Measurements from ENCODE around the gene LTBR. TPM values are rescaled to one million over a fixed set of nuclear protein-coding genes. Genes with fewer than 3 reads are reported as not detected.

Gene LTBR
- total RNA-seq: 1 to 10 TPM; 8.4 to 9.1 TPM
- polyA plus RNA-seq (2013, experiment 1 of 2): 1.5 TPM
- polyA plus RNA-seq (2013, experiment 2 of 2): 1.9 TPM
- long read RNA-seq, experiment 1, partial matches to known transcripts: 0 of 3 reads
- long read RNA-seq, experiment 1, other reads (novel, unspliced or antisense): 1 of 3 reads
- long read RNA-seq, experiment 2, partial matches to known transcripts: 1 of 5 reads
- long read RNA-seq, experiment 2, other reads (novel, unspliced or antisense): 0 of 5 reads
- long read RNA-seq, experiment 3, transcript LTBR-201 (10 exons, 2,260 nt): major isoform, 11 of 17 reads
- long read RNA-seq, experiment 3, partial matches to known transcripts: 2 of 17 reads
- long read RNA-seq, experiment 3, other reads (novel, unspliced or antisense): 4 of 17 reads
- long read RNA-seq, experiment 4, partial matches to known transcripts: 0 of 2 reads
- long read RNA-seq, experiment 4, other reads (novel, unspliced or antisense): 0 of 2 reads

DNA sequence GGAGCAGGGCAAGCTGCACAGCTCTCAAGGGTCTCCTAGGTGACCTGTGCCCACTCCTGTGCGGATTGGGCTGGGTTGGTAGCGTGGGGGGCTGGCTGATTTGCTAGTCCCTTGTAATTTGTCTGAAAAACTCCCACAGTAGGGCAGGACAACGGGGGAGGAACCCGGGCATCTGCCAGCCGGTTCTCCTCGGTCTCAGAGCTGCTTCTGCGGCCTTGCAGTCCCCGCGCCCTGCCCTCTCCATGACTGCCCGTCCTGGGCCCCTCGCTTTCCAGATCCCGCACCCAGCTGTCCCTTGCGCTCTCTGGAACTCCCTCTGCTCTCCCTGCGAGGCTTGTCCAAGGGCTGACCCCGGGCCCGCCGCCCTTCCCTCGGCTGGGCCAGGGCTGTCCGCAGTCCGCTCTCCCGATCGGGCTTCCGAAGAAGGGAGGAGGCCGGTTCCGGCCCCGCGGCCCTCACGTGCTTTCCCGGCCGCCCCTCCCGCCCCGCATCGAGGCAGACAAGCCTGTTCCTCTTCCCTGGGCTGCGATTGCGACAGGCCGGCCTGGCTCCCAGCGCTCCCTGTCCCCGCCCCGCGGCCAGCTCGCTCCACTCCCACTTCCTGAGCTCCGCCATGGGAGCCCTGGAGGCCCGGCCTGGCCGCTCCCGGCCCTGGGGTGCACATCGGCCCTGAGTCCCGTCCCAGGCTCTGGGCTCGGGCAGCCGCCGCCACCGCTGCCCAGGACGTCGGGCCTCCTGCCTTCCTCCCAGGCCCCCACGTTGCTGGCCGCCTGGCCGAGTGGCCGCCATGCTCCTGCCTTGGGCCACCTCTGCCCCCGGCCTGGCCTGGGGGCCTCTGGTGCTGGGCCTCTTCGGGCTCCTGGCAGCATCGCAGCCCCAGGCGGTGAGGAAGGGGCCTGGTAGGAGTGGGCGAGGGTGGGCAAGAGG, at the start of gene LTBR:
Gene LTBR, plus strand, starts transcription at position 591 of the 927 bp plus-strand sequence. Its CDS starts 197 bp downstream, at position 788.
- Histone ChIP-seq H3K4me3 (ENCODE audit: low read length) (no peak within 1 kb of the TSS), H3K36me3 (ENCODE audit: control insufficient read depth, insufficient read depth, low read length) (no peaks in the 10 kb centered on the region), H3K27me3 (ENCODE audit: control insufficient read depth, insufficient read depth, low read length, poor library complexity, severe bottlenecking) (peaks cover 12% of the 10 kb centered on the region), H3K9me3 (ENCODE audit: control insufficient read depth, low read length) (no peaks in the 10 kb centered on the region), H3K9ac (ENCODE audit: extremely low read depth, low read length, poor library complexity, severe bottlenecking) (no peak within 1 kb of the TSS), H3K27ac (ENCODE audit: low read depth, low read length) (no peak within 1 kb of the TSS), H3K4me1 (ENCODE audit: control insufficient read depth, insufficient read depth, low read length) (peaks cover 4% of the 10 kb centered on the region)
- TF ChIP-seq, protein P1, sequence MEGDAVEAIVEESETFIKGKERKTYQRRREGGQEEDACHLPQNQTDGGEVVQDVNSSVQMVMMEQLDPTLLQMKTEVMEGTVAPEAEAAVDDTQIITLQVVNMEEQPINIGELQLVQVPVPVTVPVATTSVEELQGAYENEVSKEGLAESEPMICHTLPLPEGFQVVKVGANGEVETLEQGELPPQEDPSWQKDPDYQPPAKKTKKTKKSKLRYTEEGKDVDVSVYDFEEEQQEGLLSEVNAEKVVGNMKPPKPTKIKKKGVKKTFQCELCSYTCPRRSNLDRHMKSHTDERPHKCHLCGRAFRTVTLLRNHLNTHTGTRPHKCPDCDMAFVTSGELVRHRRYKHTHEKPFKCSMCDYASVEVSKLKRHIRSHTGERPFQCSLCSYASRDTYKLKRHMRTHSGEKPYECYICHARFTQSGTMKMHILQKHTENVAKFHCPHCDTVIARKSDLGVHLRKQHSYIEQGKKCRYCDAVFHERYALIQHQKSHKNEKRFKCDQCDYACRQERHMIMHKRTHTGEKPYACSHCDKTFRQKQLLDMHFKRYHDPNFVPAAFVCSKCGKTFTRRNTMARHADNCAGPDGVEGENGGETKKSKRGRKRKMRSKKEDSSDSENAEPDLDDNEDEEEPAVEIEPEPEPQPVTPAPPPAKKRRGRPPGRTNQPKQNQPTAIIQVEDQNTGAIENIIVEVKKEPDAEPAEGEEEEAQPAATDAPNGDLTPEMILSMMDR (conservative IDR thresholded peaks at IDR 0.05): no peak
- peaks cover 32% of the 10 kb centered on the region for H3K27me3 Mint-ChIP-seq (ENCODE audit: insufficient read depth)
- H3K27ac Mint-ChIP-seq: no peak within 1 kb of the TSS
- H3K36me3 Mint-ChIP-seq (ENCODE audit: low read depth): peaks cover 2% of the 10 kb centered on the region
- H3K4me3 Mint-ChIP-seq: peak within 1 kb of the TSS; percentile 11
- H3K9me3 Mint-ChIP-seq: no peaks in the 10 kb centered on the region
- DNase-seq: peak; percentile 92
- WGBS, 2 experiments (ENCODE audit: insufficient coverage in 1 of 2, insufficient read length in 1 of 2): 72 to 75% methylated on average over 35 to 59 of the region's 62 CpGs
- H3K4me1 Mint-ChIP-seq: peaks cover 40% of the 10 kb centered on the region

DNA sequence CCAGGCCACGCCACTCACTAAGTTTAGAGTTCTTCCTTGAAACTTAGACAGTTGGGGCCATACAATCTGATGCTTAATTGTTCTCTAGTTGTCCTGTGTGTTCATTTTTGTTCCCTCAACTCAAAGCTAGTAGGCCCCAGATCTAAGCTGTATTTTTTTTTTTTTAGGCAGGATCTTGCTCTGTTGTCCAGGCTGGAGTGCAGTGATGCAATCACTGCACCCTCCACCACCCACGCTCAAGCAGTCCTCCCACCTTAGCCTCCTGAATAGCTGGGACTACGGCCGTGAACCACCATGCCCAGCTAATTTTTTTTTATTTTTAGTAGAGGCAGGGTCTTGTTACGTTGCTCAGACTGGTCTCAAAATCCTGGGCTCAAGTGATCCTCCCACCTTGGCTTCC, 49.6 kb upstream of the LTBR start:
- WGBS, 2 experiments (ENCODE audit: insufficient coverage in 1 of 2, insufficient read length in 1 of 2): 93 to 100% methylated on average over 4 to 5 of the region's 5 CpGs
- Mint-ChIP-seq H3K4me3 (no peak overlapping the region), H3K9me3 (no peaks in the 10 kb centered on the region), H3K4me1 (peaks cover 20% of the 10 kb centered on the region), H3K36me3 (ENCODE audit: low read depth) (peaks cover 56% of the 10 kb centered on the region), H3K27me3 (ENCODE audit: insufficient read depth) (no peaks in the 10 kb centered on the region), H3K27ac (no peak overlapping the region)
- H3K9ac ChIP-seq (ENCODE audit: extremely low read depth, low read length, poor library complexity, severe bottlenecking): no peak overlapping the region
- H3K27ac ChIP-seq (ENCODE audit: low read depth, low read length): no peak overlapping the region
- H3K9me3 ChIP-seq (ENCODE audit: control insufficient read depth, low read length): no peaks in the 10 kb centered on the region
- DNase-seq: no peak
- no peak overlapping the region for H3K4me3 ChIP-seq (ENCODE audit: low read length)
- TF ChIP-seq, protein P1 (conservative IDR thresholded peaks at IDR 0.05): no peak
- H3K27me3 ChIP-seq (ENCODE audit: control insufficient read depth, insufficient read depth, low read length, poor library complexity, severe bottlenecking): no peaks in the 10 kb centered on the region
- H3K36me3 ChIP-seq (ENCODE audit: control insufficient read depth, insufficient read depth, low read length): peaks cover 45% of the 10 kb centered on the region
- peaks cover 17% of the 10 kb centered on the region for H3K4me1 ChIP-seq (ENCODE audit: control insufficient read depth, insufficient read depth, low read length)

DNA sequence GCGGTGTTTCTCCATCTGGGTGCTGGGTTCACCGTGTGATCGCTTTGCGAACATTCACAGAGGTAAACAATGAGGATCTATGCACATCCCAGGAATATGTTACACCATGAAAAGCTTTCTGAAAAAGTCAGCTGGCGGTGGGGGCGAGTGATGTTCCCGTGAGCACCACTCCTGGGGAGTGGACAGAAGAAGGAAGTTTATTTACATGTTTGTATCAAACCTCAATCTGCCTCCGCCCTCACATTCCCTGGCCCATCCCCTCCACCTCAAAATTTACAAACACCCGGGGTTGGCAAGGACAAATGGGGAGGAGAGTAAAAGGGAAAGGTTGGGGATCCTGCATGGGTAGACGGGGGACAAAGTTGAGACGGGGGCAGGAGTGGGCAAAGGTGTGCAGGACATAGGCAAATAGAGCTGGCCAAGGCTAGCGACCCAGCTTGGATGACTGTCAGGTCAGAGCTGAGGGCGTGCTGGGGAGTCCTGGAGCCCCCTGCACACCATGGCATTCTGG, 49.0 kb upstream of the LTBR start:
- Mint-ChIP-seq H3K36me3 (ENCODE audit: low read depth) (peaks cover 52% of the 10 kb centered on the region), H3K4me3 (no peak overlapping the region), H3K27me3 (ENCODE audit: insufficient read depth) (no peaks in the 10 kb centered on the region), H3K4me1 (peaks cover 17% of the 10 kb centered on the region), H3K9me3 (no peaks in the 10 kb centered on the region), H3K27ac (no peak overlapping the region)
- TF ChIP-seq, protein P1 (conservative IDR thresholded peaks at IDR 0.05): no peak
- H3K4me3 ChIP-seq (ENCODE audit: low read length): no peak overlapping the region
- peak overlapping the region; percentile 92 for H3K27ac ChIP-seq (ENCODE audit: low read depth, low read length)
- peaks cover 18% of the 10 kb centered on the region for H3K4me1 ChIP-seq (ENCODE audit: control insufficient read depth, insufficient read depth, low read length)
- H3K27me3 ChIP-seq (ENCODE audit: control insufficient read depth, insufficient read depth, low read length, poor library complexity, severe bottlenecking): no peaks in the 10 kb centered on the region
- no peaks in the 10 kb centered on the region for H3K9me3 ChIP-seq (ENCODE audit: control insufficient read depth, low read length)
- DNase-seq: peak; percentile 53
- WGBS, 2 experiments (ENCODE audit: insufficient coverage in 1 of 2, insufficient read length in 1 of 2): 89 to 91% methylated on average over 8 to 12 of the region's 13 CpGs
- peaks cover 43% of the 10 kb centered on the region for H3K36me3 ChIP-seq (ENCODE audit: control insufficient read depth, insufficient read depth, low read length)
- H3K9ac ChIP-seq (ENCODE audit: extremely low read depth, low read length, poor library complexity, severe bottlenecking): no peak overlapping the region
